T-helper 22 cell (primary cell): ENCODE results near the gene FAAH.

Experiments
- DNase-seq: peaks from one replicate; pipeline ENCODE4 v3.0.0-alpha.2; 2020; ENCODE audit warnings: low read depth

Gene FAAH

GRCh38 chr1:46422261-46422871, 28.2 kb downstream of the FAAH start:
- no peak for DNase-seq

GRCh38 chr1:46423574-46424240, 29.6 kb downstream of the FAAH start:
- no peak for DNase-seq

- DNase-seq: no peak
Observed at GRCh38 chr1:46424730-46425129, 30.6 kb downstream of the FAAH start.

GRCh38 chr1:46425726-46426125, 31.6 kb downstream of the FAAH start:
- no peak for DNase-seq

DNA sequence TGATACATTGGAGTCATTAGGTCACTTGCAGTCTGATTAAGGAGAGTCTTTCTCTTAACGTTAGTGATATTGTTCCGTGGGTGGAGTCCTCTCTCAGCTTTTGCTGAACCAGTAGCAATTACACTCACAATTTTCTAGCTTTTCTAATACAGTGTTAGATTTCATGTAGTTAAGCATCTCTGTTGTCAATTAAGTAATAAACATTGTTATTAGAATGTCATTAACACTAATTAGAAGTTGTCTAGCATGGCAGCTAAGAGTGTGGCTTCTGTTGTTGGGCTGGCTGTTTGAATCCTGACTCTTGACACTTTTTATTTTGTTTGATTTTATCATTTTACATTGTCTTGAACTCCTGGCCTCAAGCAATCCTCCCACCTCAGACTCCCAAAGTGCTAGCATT, 33.4 kb downstream of the FAAH start:
- no peak for DNase-seq

- DNase-seq: no peak
Observed at GRCh38 chr1:46429436-46429835, 35.3 kb downstream of the FAAH start.

DNA sequence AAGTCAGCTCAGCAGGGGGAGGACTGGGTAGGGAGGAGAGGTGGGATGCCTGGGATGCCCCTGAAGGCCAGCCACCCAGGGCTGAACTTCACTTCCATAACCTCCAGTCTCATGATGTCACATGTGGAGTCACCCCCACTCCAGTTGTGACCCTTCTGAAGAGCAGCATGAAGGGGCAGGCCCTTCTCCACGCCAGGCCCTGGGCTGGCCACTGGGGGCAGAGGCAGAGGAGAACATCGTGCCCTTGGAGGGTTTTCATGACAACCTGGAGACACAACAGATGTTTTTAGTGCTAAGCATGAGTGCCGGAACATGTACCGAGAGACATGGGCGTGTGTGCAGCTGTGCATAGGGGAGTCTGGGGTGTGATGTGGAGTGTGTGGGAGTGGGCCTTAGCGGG, 37.6 kb downstream of the FAAH start:
- no peak for DNase-seq

DNA sequence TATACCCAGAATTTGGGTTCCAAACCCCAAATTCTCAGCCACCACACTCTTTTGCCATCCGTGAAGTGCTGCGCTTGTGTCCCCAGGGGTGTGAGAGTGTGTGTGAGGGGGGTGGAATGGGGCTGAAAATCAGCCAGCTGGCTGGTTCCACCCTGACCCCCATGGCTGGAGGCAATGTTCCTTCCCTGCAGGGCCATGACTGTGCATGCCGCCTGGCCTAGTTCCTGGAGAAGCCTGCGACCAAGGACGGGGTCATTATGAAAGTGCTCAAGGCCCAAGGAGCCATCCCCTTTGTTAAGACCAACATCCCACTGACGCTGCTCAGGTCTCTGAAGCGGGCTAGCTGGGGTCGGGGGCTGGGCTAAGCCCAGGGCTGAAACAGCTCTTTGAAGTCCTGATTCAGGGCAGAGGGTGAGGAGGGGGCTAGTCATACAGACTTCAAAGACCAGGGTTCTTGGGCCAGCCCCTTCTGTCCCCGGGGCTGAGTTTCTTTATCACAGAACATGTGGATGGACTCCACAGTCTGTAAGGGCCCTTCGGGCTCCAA, 38.7 kb downstream of the FAAH start:
- DNase-seq: no peak

DNA sequence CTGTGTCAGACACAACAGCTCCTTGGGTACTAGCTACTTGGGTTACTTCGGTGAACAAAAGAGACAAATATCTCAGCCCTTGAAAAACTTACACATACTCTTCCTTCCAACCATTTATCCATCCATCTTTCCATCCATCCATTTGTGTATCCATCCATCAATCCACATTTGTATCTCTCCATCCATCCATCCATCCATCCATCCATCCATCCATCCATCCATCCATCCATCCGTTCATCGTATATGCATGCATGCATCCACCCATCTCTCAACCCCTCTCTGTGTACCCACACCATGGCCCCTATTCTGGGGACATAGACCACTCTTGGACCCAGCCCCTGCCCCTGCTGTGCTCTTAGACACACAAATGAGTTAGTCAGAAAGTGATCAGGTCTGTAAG, 40.2 kb downstream of the FAAH start:
- DNase-seq: no peak

DNA sequence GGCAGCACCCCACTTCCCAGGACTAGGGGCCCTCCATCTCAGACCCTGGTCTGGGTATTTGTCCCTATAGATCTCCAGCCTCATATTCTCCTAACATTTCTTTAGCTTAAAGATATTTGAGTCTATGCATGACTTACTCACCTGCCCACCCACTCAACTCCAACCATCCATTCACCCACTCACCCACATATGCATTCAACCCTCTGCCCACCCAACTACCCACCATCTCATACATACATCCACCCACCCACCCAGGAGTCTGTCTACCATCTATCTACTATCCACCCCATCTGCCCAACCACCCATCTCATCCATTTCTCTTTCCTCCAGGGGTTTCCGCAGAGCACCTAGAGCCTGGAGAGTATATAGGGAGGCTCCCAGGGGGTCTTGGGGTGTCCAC, 42.7 kb downstream of the FAAH start:
- no peak for DNase-seq

- DNase-seq: no peak
Observed at GRCh38 chr1:46437723-46438122, 43.6 kb downstream of the FAAH start.

DNA sequence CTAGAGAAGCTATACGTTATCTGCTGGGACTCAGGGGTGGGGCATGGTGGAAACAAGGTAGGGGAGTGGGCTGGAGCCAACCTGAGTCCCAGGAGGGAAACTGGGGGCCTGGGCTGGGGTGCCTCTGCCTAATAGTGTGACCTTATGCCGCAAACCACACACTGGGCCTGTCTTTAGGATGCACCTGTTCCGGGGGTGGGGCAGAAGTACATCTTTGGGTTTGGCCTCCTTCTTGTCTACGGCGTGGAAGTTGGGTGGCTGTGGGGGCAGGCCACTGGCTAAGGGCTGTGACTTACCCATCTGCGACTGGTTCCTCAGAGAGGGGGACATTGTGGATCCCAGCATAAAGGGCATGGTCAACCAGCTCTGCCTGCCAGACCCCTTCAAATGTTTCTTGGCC, 44.2 kb downstream of the FAAH start:
- DNase-seq: no peak

DNA sequence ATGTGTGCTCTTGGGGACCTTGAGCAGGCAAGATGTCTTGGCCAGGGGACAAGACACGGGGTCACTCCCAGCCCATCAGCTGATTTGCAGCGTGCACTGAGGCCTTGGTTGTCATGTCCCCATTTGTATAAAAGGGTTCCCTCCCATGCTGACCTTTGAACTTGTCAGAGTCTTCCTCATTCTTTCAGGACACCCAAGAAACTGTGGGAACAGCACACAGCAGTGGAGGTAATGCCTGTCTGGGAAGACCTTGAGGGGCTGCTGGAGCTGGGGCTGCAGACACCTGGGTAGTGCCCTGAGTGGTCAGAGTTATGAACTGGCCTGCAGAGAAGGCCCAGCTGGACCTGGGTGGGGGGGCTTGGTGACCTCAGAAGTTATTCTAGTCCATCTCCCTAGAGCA, 46.4 kb downstream of the FAAH start:
- DNase-seq: no peak

GRCh38 chr1:46442317-46443161, 48.4 kb downstream of the FAAH start:
- DNase-seq: peak; percentile 20

GRCh38 chr1:46444466-46444865, 50.3 kb downstream of the FAAH start:
- no peak for DNase-seq

DNA sequence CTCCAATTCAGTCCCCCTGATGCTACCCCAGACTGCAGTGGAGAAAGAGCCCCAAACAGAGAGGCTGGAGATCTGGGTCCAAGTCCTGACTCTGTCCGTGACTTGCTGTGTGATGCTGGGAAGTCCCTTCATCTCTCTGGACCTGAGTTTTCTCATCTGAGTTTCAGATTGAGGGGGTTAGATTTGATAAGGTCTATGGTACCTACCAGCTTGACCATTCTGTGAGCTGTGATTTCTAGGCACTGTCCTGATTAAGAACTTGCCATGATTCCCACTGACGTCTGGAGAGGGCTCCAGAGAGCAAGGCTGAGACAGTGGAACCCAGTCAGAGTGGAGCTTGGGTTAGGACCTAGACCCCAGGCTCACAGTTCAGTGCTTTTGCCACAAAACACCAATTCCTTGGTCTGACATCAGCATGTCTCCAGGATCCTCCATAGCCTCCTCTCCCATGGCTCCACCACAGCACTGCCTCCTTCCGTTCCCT, 51.7 kb downstream of the FAAH start:
- no peak for DNase-seq

DNA sequence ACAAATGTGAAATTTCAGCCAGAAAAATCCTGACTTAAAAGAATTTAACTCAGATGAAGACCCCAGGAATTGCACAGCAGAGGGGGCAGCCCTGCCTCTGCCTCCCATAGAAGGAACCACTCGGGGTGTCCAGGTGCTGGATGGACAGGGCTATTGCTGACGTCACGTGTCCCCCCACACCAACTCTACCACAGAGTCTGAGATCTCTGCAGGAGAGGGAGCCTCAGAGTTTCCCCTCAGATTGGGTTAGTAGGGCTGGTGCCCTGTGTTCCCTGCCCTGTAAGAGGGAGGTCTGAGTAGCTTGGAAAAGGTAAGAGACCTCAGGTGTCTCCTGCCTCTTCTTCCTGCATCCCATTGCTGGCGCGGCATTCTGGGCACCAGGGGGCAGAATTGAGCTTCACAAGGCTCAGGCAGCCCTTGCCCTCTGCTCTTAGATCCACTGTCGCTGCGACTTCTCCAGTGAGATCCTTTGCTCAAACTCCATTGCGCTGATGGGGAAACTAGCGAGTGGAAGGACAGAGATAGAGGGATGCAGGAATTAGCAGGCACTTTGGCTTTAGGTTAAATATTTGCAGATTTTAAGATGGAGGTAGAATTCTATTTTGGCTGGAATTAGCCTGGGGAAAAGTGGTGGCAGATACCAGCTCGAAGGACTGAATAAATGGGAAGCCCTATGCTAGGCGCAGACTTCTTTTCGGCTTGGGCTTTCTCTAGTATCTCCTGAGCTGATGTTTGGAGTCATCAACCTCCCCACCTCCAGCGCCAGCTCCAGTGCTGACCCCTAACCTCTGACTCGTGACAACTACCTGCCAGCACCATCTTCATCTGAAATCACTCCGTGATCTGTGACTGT, 52.8 kb downstream of the FAAH start:
- DNase-seq: peak; percentile 28

GRCh38 chr1:46447499-46448108, 53.5 kb downstream of the FAAH start:
- DNase-seq: no peak

- no peak for DNase-seq
Observed at GRCh38 chr1:46448109-46448911, 54.2 kb downstream of the FAAH start.
